GM18499 (cell line): ENCODE data around the gene LNX1.

ENCODE experiments used
- ATAC-seq: cut with Tn5 transposase; IDR thresholded peaks from one replicate; pipeline ENCODE4 v1.9.1; 2021; ENCODE audit warnings: moderate number of reproducible peaks; ENCODE audit not compliant: insufficient read depth, unreplicated experiment

LNX1 gene

DNA sequence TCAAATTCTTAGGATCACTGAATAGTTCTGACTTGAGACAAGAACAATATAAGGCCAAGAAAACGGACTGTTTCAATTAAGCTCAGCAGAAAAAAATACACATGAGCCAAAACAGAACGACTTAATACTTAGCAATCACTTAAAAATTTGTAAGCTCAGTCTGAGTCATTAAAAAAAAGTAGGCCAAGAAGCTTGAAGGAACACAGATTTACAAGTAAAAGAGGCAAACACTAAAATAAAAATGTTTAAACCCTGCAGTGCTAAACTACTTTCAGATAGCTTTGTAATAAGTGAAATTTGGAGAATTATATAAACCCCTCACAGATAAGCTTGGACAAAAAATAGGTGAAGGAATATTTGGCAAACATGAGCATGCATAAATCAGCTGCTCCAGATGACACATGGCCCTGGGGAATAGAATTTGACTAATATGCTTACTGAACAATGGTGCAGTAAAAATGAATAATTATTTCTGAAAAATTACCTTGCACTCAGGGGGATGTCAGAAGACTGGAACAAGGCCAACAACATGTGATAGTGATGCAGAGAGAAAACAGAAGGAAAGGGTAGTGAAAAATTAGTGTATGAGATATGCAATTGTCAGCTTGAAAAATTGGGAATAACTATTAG lies 49.6 kb downstream of the LNX1 start:
- ATAC-seq, result no peak

DNA sequence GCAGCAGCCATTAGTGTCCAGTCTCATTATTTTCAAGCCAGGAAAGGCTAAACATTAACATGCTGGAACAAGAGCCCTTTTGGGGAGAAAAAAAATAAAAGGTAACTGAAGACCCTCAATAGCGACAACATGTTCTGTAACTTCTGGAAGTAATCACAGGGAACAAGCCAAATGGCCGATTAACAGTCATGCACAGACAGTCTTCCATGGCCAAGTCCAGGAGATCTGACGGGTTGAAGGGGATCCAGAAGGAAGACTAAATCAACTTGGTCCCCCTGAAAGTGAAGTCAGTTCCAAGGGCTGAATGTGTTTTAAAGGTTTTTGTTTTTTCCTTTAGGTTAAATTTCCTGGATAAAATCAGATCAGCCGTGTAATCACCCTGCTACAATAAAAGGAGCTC lies 52.5 kb downstream of the LNX1 start:
- ATAC-seq, result no peak

DNA sequence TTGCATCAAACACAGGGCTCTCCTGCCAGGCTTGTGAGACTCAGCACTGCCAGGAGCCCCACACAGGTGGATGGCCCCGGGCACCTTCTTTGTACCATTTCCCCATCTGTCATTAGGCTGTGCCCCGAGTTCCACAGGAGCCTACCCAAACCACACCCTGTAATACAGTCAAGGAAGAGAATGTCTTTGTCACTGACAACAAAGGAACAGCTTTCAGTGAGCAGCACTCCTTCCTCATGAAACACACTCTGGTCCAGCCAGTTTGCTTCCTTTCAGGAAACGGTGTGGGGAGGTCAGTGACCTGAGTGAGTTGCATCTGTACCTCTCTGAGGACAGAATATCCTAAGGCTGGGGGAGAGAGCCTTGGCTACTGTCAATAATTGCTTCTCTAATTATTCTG lies 53.7 kb downstream of the LNX1 start:
- no peak for ATAC-seq

DNA sequence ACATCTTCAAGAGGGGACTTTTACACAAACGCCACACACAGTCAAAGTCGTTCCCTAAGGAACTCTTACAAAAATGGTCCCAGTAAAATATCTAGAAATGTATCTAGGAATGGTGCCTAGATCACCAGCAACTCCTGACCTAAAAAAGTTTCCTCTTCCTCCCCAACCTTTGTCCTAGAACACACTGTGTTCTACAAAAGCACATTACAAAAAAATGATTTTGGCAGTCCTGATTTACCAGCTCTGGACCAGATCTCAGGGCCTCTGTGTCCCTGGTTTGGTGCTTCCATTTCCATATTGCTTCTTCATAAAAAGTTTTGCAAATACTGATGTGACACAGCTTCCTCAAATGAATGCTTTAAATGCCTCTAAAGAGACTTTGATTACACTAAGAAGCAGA lies 55.0 kb downstream of the LNX1 start:
- ATAC-seq, result no peak

DNA sequence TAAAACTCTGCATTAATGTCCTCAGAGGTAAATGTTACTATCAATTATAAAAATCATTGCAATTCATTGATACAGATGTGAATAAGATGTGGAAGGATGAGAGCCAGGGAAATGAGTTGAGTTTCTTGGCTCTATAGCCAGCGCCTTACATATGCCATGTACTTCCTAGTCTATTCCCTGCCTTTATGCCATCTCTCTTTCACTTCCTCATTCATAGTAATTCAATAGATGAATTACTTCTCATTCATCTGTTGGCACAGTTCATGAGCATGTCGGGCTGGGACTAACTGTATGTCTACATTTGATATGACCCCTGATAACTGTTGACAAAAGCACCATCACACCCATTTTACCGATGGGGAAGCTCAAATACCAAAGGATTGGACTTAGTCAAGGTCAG lies 55.7 kb downstream of the LNX1 start:
- no peak for ATAC-seq

DNA sequence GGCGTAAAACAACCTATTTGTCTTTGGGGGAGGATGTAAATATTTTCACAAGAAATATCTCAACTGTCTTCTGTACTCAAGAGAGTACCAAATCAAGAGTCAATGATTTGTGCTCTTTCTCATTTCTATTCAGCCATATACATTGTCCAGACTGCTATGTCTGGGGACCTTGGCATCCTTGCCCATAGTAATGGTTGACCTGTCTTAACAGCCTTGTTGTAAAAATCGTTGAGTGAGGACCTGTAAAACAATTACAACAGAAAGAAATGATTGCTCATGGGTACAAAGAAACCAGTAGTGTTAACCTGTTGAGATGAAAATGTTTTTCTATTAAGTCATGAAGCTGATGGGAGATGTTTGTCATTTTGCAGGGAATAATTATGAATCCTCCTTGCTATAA lies 56.6 kb downstream of the LNX1 start:
- no peak for ATAC-seq

DNA sequence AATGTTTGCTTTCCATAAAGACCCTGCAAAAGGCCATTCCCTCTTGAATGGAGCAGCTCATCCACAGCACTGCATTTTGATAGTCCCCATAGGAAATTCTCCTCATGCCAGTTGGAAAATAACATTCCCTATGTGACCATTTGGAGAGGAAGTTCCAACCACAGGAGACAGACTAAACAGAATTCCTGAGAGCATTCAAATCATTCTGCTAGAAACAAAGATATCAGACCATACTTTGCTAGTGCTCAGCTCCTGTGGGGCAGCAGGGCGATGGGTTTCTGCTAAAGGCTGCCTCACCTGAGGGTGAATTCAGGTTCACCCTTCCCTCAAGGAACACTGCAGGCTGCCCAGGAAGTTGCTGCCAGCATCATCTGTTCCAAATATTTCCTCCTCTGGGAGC lies 58.8 kb downstream of the LNX1 start:
- no peak for ATAC-seq

DNA sequence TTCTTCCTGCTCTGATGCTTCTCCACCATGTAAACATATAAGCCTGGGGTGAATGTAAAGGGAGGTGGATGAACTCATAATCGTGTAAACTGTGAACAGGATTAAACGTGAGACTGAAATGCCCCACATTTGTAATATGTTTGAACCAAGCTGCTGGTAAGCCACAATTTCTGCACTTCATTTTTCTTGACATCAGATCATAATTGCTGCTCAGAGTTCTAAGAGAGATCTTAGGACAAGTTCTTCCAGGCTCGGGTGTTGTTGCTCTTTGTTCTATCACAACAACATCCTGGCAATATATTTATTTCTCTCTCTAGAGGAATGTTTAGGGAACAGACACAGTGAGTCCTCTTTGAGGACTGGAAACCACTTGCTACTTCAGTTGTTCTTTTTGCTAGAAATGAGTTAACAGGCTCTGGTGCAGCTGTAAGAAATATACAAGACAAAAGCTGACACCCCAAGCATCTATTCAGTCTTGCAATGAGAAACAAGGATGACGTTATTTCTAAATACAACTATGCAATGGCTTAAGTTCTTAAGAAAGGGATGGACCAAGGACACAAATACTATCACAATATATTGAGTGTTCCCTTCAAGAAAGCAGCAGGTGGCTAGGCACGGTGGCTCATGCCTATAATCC lies 59.6 kb downstream of the LNX1 start:
- no peak for ATAC-seq

DNA sequence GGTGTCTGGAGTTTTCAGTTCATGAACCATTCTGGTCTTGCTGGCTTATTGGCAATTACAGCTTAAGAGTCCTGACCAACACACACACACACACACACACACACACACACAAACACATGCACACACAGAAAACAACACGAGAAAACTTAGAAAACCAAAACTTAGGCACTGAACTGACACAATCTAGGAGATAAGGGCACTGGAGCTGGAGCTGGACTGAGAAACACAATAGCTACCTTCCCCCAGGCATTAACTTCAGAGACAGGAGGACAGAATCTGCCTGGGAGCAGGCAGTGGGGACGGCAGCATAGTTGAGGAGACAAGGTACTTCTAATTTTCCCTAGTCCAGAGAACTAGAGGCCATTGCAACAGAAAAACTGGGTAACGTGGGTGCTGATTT lies 62.3 kb downstream of the LNX1 start:
- no peak for ATAC-seq

DNA sequence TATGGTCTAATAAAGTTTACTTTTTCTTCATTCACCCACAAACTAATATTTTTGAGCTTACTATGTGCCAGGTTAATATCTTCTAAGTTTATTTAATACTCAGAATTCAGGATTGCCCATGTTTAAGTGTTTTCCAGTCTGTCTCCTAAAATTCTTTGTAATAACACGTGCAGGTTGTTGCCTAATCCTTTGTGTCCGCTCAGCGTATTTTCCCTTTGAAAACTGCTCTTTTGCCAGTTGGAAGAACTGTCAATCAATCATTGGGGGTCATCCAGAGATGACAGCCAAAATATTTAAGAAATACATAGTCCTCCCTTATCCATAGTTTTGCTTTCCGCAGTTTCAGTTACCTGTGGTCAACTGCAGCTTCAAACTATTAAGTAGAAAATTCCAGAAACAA lies 63.4 kb downstream of the LNX1 start:
- ATAC-seq, result no peak

DNA sequence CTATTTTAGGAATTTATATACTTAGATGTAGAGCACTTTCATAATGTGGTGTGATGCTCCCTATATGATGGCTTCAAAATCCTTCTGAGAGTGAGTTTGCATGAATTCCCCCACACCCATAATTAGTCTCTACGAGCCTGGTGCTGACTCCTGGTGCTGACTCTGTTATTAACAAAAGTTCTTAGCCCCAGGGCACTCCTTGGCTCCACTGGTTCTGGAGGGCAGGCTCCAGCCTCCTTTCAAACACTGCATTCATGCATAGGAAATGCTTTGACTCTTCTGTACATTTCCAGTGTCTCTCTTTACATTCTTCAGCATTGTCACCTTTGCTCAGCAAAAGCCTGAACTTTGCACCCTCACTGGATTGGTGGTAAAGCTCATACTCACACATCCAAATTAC lies 64.0 kb downstream of the LNX1 start:
- ATAC-seq, result no peak

DNA sequence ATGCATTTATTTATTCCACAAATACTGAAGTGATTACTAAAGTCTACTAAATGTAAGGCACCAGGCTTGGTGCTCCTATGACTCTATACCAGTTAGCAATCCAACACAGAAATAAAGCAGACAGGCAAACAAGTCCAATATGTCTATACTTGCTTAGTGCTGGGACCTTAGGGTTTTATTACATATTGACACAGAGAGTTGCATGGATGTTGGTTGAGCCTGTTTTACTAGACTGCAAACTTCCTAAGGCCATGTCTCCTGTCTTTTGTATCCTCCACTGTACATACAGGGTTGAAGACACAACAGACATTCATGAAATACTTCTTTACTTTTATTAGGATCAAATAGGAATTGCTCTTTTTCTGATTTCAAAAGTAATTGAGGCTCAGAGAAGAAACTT lies 69.0 kb downstream of the LNX1 start:
- ATAC-seq, result no peak

DNA sequence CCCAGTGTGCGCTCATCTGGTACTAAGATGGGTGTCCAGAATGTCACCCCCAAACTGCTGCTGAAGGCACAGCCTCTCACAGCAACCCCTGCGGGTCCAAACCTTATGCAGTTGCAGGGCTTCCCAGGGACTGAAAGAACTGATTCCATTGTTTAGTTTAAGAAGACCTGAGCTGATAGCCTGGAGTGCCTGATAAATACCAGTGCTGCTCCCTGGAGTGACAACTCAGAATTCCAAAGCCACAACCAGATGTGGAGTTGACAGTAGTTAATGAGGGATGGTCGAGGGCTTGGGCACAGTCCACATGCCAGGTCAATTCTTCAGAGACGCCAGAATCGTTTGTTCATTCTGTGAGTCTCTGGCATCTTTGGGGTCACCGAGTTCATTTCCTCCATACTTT lies 71.2 kb downstream of the LNX1 start:
- no peak for ATAC-seq

DNA sequence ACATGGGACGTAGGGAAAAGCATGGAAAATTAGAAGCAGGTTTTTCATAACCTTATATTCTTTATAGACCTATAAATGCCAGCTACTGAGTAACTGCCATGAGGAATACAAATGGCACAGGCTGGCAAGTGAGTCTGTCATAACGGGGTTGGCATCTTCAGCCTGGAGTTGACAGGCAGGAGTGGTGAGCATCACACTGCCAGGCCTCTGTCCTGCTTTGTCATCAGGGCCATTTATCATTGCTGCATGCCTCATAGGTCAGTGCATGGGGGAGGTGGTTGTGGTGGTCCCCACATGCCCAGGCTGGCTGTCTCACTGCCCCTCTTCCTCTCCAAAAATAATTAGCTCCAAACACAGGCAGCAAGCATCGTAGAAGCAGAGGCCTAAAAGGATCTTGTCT lies 72.5 kb downstream of the LNX1 start:
- ATAC-seq, result no peak

DNA sequence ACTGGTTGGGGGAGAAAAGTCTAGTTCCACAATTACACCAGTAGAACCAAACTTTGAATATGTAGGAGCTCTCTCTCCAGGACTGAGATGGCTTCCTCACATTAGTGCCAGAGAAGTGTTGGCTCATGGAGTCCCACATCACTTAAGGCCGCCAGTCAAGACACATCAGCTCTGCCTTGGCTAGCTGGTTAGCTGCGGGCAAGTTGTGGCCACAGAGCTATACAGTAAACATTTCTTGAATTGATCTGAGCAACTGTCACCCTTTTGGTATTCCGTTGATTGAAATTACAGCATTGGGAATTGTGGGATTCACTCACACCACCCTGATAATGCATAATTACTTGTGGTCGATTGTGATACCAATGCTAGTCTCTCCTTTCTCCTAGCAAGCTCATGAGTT lies 76.2 kb downstream of the LNX1 start:
- no peak for ATAC-seq

DNA sequence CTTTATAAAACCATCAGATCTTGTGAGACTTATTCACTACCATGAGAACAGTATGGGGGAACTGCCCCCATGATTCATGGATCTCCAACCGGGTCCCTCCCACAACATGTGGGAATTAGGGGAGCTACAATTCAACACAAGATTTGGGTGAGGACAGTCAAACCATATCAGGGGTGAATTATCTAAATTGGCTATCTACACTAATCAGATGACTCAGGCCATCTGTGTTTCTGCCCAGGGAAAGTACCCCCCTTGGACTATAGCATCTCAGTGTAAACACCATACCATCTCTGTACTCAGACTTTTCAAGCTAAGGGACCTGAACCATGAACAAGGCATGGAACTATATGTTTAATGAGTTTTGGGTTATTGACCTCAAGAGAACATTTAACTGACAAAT lies 76.8 kb downstream of the LNX1 start:
- ATAC-seq, result no peak

DNA sequence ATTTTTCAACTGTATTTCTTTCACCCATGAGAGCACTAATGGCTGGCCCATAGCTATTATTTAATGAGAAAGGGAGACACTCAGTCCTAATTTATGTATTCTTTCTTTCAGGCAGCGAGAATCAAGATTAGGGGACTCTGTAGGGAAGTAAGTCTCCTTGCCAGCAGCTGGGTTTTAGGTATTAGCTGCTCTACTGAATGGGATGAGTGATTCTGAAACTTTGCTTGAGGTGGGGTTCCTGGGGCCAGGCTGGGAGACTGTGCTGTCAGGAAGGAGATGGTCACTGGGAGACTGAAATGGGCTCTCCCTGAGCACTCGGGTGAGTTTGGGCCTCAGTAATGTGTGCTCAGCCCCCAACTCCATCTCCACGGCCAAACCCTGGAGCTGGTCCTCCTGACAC lies 78.7 kb downstream of the LNX1 start:
- no peak for ATAC-seq

DNA sequence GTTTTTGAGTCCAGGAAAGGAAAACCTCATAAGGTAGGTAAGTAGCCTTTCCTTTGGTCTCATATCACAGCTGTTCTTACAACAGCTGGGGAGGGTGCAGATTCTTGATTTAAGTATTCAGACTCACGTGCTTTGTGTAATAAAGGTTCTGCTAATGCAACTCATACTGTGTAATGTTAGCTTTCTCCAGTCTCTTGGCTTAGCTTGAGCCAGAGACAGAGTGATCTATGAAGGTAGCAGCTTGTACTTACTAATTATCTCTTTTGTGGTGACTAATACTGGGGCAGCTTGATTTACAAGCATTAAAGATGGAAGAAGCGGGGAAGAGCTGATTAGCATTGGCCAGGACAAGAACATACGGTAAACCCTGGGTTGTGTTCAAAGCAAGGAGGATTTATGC lies 80.3 kb downstream of the LNX1 start:
- ATAC-seq, result no peak

DNA sequence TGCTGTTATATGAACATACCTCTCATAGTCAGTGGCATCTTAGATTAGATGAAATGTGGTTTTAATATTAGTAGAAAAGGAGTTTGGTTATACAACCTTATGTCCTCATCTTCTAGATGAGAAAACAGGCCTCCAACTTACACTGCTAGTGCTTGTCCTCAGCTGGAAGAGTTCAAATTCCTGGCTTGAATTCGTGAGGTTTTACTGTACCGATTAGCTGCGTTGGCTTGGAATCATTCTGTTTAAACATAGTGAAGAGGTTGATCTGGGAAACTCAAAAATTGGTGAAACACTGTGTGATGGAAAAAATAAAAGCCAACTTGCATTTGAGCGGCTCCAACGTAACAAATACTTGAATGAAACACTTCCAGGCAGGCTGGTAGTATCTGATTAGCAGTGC lies 81.0 kb downstream of the LNX1 start:
- no peak for ATAC-seq

DNA sequence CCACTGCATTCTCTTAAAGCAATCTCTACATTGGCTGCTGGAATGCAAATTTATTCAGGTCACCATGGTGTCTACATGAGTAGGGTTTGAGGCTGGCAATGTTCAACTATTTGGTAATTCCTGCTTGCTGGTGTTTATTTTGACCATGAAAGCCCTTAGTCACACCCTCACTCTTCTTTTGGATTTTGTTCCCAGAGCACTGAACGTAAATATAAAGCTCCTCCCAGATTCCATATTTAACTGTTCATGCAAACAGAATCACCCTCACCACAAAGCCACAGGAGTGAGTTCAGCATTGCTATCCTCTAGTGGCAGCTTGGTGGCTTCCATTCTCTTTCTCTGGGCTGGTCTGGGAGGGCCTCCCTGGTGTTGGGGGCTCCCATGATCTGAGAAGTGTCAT lies 82.8 kb downstream of the LNX1 start:
- no peak for ATAC-seq

DNA sequence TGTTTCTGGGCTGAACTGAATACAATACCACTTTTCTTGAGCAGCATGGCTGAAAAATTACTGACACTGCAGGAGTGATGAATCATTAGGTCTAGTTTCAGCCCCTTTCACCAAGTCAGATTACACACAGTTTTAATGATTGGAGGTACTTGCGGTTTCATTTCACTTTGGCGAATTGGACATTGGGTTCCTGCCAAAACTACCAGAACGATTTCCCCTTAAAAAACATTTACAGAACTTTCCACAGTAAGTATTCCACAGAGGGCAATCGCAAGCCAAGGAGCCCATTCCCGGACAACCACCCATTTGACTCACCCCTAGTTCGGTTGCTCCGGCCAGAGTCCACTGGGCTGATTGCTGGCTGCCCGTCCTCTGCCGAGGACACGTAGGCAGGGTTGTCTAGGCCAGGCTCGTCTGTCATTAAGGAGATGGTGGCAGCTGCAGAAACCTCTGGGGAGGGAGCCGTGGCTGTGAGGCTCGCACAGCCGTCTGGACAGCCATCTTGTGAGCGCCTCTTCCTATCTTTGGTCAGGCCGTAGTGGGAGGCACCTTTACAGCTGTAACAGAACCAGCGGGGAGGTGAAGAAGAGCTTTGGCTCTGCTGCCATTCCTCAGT lies 83.5 kb downstream of the LNX1 start:
- no peak for ATAC-seq

DNA sequence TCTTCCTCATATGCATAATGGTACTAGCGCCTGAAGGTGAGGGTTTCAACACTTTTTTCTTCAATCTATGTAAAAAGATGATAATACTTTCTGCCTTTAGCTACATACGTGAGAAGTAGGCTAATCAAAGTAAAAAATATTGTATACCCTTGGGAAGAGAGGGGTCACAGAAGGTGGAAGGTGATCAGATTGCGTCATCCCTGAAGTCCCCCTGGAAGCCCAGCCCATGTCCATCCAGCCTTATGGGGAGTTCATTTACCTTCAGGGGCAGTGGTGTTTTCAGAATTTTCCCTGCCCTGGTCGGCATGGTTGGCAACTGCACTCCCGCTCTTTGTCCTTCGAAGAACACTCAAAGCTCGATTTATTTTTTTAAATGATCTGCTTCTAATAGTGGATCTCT lies 84.2 kb downstream of the LNX1 start:
- ATAC-seq, result no peak
